GM18505 (cell line): ENCODE data around the gene CPLX4.

Source experiments
- ATAC-seq: cut with Tn5 transposase; IDR thresholded peaks from one replicate; pipeline ENCODE4 v1.9.1; 2021; ENCODE audit not compliant: unreplicated experiment
- POLR2A ChIP-seq: IDR thresholded peaks from 4 replicates; pipeline ENCODE4 v1.6.1; 2011; ENCODE audit warnings: borderline replicate concordance; ENCODE audit not compliant: insufficient read depth, insufficient read length; ENCODE audit errors: extremely low read depth

CPLX4 gene, protein sequence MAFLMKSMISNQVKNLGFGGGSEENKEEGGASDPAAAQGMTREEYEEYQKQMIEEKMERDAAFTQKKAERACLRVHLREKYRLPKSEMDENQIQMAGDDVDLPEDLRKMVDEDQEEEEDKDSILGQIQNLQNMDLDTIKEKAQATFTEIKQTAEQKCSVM

GRCh38 chr18:59318460-59319050, at the start of gene CPLX4:
Gene CPLX4, minus strand, starts transcription at chr18:59318649. Its CDS starts 187 bp downstream, at chr18:59318462.
- no peak for ATAC-seq
- TF ChIP-seq POLR2A, result no peak

GRCh38 chr18:59360381-59360780, 41.9 kb upstream of the CPLX4 start:
- TF ChIP-seq POLR2A, result no peak
- ATAC-seq, result no peak

GRCh38 chr18:59359576-59359952, 41.1 kb upstream of the CPLX4 start:
- peak; percentile 14 for ATAC-seq
- TF ChIP-seq POLR2A, result no peak

DNA sequence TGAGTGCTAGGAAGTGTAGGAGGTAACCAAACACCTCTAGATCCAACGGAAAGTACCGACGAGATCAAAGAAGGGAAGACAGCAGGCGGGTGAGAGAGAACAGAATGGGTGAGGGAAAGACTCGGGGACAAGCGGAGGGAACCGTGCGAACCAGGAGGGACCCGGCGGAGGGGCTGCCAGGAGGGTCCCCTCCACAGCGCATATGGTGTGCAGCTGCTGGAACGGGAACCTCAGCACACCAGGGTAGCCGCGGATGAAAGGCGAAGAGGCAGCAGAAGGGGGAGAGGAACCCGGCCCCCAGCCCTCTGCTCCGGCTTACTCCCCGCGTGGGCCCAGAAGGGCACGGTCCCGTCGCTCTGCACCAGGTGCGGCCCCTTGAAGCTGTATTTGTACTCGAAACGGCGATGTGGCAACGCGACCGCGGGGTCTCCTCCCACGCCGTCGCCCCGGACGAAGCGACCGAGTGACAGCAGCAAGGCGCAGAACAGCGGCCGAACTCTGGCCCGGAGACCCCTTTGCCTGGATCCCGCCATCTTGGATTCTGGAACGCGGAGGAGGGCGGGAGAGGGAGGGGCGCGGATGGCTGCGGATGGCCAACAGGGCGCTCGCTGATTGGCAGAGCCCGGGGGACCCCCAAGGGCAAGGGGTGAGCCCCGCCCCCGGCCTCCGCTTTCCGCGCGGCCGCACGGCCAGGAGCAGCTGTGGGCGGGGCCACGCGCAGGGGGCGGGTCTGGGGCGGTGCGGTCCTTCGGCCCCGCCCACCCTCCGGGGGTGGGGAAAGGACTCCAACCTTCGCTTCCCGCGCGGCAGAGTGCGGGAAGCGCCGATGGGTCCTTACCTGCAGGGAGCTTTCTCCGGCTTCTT, 40.5 kb upstream of the CPLX4 start, which contains the start of gene LMAN1:
TSS of gene LMAN1 (minus strand) at position 554 of the 864 bp plus-strand sequence. CDS start at position 533, 21 bp downstream.
- peak; percentile 84 for TF ChIP-seq POLR2A
- ATAC-seq, result peak; percentile 98

DNA sequence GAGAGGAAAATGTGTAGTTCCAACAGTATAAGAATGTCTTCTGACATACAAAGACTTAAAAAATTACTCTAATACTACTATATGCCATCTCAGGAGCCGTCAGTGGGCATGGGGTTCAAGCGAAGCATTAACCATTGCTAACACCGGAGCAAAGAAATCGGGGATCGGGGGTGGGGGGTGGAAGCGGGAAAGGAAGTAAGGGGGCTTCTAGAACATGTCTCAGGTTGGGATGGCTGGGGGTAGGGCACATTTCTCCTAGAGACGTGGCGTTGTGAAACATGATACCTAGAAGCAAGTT, 39.9 kb upstream of the CPLX4 start:
- ATAC-seq, result no peak
- TF ChIP-seq POLR2A, result no peak

GRCh38 chr18:59357928-59358327, 39.5 kb upstream of the CPLX4 start:
- TF ChIP-seq POLR2A, result no peak
- ATAC-seq, result no peak

DNA sequence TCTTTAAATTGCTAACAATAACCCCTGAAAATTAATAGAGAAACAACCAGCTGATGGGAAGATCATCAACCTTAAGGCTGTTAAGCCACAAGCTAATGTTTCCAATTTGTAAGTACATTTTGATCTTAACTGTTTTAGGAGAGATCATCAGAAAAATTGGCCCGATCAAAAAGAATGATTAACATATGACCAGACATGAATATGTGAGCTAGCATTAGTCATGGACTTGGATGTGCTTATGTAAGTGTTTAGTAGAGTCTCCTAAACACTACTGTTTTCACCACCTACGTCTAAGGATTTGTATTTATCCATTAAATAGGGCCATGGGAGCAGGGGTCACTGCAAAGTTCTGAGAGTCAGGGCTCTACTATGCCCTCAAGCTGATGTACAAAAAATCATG, 36.3 kb upstream of the CPLX4 start:
- no peak for ATAC-seq
- no peak for TF ChIP-seq POLR2A

- no peak for ATAC-seq
- no peak for TF ChIP-seq POLR2A
Measured at GRCh38 chr18:59353079-59353680, 34.7 kb upstream of the CPLX4 start.

DNA sequence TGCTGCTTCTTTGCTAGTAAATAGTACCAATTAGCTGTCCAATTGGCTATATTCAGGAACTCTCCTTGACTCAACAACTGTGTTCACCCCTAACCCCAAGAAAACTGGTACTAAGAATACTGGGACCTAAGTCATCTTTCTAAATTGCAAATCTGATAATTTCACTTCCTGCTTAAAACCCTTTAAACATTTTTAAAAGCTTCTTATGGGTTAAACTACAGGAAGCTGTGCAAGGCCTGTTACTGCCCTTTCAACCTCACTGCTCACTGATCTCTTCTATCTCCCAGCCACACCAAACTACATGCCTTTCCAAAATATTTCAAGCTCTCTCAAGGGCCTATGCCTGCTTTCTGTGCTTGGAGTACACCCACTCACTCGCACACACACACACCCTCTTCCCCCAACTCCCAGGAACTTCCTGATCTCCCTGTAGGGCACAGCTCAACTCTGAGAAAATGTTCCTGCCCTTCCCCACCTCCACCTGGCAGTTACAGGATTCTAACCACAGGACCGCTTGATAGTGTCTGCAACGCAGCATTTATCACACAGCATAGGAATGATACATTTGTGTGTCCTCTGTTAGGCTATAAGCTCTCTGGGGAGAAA, 33.9 kb upstream of the CPLX4 start:
- ATAC-seq, result no peak
- TF ChIP-seq POLR2A, result no peak

DNA sequence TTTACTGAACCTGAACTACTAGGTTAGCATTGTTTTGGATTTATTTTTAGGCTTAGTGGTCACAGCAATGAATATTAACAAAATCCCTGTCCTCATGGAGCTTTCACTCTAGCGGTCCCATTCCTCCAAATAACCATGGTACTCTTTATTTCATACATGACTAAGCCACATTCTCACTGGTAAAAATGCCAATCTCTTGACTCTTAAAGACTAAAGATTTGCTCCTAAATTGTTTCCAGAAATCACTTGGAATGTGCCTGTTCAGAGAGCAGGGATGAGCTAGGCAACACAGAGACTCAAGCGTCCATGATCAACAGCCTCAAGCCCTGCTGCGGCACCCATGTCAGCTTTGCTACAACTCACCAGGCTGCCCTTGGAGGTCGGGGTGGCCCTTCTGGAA, 27.1 kb upstream of the CPLX4 start:
- TF ChIP-seq POLR2A, result no peak
- ATAC-seq, result no peak

GRCh38 chr18:59344996-59345395, 26.5 kb upstream of the CPLX4 start:
- ATAC-seq, result no peak
- no peak for TF ChIP-seq POLR2A

DNA sequence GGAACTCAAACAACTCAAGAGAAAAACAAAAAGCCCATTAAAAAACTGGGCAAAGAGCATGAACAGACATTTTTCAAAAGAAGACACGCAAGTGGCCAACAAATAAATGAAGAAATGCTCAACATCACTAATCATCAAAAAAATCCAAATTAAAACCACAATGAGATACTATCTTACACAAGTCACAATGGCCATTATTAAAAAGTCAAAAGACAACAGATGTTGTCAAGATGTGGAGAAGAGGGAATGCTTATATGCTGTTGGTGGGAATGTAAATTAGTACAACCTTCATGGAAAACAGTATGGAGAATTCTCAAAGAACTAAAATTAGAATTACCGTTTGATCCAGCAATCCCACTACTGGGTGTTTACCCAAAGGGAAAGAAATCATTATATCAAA, 25.5 kb upstream of the CPLX4 start:
- ATAC-seq, result no peak
- no peak for TF ChIP-seq POLR2A

GRCh38 chr18:59340817-59341216, 22.4 kb upstream of the CPLX4 start:
- no peak for ATAC-seq

More at GRCh38 chr18:59340817-59341216, 22.4 kb upstream of the CPLX4 start:
- TF ChIP-seq POLR2A, result no peak
